Measurements from ENCODE around the gene DNALI1.

- TF ChIP-seq, protein P1, sequence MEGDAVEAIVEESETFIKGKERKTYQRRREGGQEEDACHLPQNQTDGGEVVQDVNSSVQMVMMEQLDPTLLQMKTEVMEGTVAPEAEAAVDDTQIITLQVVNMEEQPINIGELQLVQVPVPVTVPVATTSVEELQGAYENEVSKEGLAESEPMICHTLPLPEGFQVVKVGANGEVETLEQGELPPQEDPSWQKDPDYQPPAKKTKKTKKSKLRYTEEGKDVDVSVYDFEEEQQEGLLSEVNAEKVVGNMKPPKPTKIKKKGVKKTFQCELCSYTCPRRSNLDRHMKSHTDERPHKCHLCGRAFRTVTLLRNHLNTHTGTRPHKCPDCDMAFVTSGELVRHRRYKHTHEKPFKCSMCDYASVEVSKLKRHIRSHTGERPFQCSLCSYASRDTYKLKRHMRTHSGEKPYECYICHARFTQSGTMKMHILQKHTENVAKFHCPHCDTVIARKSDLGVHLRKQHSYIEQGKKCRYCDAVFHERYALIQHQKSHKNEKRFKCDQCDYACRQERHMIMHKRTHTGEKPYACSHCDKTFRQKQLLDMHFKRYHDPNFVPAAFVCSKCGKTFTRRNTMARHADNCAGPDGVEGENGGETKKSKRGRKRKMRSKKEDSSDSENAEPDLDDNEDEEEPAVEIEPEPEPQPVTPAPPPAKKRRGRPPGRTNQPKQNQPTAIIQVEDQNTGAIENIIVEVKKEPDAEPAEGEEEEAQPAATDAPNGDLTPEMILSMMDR (IDR thresholded peaks at IDR 0.05) = no peak
- TF ChIP-seq EZH2 (IDR thresholded peaks at IDR 0.05) (no peak), EZH2phosphoT487 (IDR thresholded peaks at IDR 0.05) (no peak)
Observed at GRCh38 chr1:37557402-37557801, 662 bp downstream of the DNALI1 start.

All from neural progenitor cell (in vitro differentiated cells).